HG03045 (cell line): Measurements from ENCODE around the gene IGFBP4.

Source experiments
- ATAC-seq: cut with Tn5 transposase; IDR thresholded peaks from one replicate; pipeline ENCODE4 v1.9.1; 2021; ENCODE audit warnings: mild to moderate bottlenecking, moderate library complexity; ENCODE audit not compliant: unreplicated experiment

IGFBP4 gene

GRCh38 chr17:40431231-40431602 lies 12.0 kb upstream of the IGFBP4 start:
- ATAC-seq, result no peak

- no peak for ATAC-seq
Observed at GRCh38 chr17:40432864-40433528, 10.3 kb upstream of the IGFBP4 start.

- ATAC-seq, result no peak
Observed at GRCh38 chr17:40433551-40434415, 9.5 kb upstream of the IGFBP4 start.

GRCh38 chr17:40436636-40437035 lies 6.6 kb upstream of the IGFBP4 start:
- ATAC-seq, result no peak

- ATAC-seq, result no peak
Observed at GRCh38 chr17:40437095-40437732, 6.0 kb upstream of the IGFBP4 start.

GRCh38 chr17:40440166-40440565 lies 3.1 kb upstream of the IGFBP4 start:
- ATAC-seq, result no peak

GRCh38 chr17:40442392-40443195 lies 656 bp upstream of the IGFBP4 start:
- ATAC-seq, result no peak

GRCh38 chr17:40443988-40444899 lies 994 bp downstream of the IGFBP4 start:
- no peak for ATAC-seq

- ATAC-seq, result no peak
Observed at GRCh38 chr17:40445751-40446468, 2.7 kb downstream of the IGFBP4 start.

GRCh38 chr17:40447148-40447644 lies 3.9 kb downstream of the IGFBP4 start:
- no peak for ATAC-seq

- ATAC-seq, result no peak
Observed at GRCh38 chr17:40447806-40448205, 4.6 kb downstream of the IGFBP4 start.

- ATAC-seq, result no peak
Observed at GRCh38 chr17:40448213-40448638, 5.0 kb downstream of the IGFBP4 start.

- ATAC-seq, result no peak
Observed at GRCh38 chr17:40448639-40449261, 5.5 kb downstream of the IGFBP4 start.

- ATAC-seq, result no peak
Observed at GRCh38 chr17:40450175-40450574, 6.9 kb downstream of the IGFBP4 start.

GRCh38 chr17:40451420-40451819 lies 8.2 kb downstream of the IGFBP4 start:
- ATAC-seq, result no peak

- ATAC-seq, result no peak
Observed at GRCh38 chr17:40452216-40452787, 9.1 kb downstream of the IGFBP4 start.

- no peak for ATAC-seq
Observed at GRCh38 chr17:40452921-40453378, 9.7 kb downstream of the IGFBP4 start.
